Measurements from ENCODE around the gene CORIN. TPM values are rescaled to one million over a fixed set of nuclear protein-coding genes. Genes with fewer than 3 reads are reported as not detected.

CORIN gene
- total RNA-seq (0.64 TPM), polyA plus RNA-seq (not detected)

DNA sequence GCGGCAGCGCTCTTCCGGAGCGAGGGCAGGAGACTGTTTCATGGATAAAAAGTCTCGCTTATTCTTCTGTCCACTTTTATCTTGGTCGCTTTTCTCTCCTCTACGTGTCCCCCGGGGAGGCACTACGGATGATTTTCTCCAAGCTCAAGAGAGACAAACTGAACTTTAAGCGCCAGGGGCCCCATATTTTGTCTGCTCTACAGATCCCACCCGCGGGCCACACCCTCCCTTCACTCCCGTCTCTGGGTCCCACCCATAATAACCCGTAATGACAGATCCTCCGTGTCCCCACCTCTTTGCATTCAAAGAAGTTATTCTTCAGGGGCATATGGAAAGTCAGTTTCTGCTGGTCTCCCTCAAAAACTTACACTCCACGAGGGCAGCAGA, at the start of gene CORIN:
Gene CORIN, minus strand, starts transcription at position 160 of the 387 bp plus-strand sequence. Its CDS starts 118 bp downstream, at position 42.
- H3K9me3 Mint-ChIP-seq, result no peaks in the 10 kb centered on the region
- peak within 1 kb of the TSS in 1 of 3 donors; percentile 20 for H3K27ac Mint-ChIP-seq
- ATAC-seq (ENCODE audit: low read depth in 2 of 2) (no peak), DNase-seq (no peak)
- H3K4me1 ChIP-seq (ENCODE audit: control insufficient read depth, insufficient read depth, low read length, poor library complexity, severe bottlenecking), result peaks cover 36% of the 10 kb centered on the region
- peak within 1 kb of the TSS; percentile 84 to 92 (median 87) for H3K4me3 Mint-ChIP-seq
- peaks cover 15 to 36% (median 24%) of the 10 kb centered on the region in 4 donors for H3K4me1 Mint-ChIP-seq
- H3K27ac ChIP-seq (ENCODE audit: insufficient read depth, low read length, poor library complexity, severe bottlenecking), result peak within 1 kb of the TSS; percentile 49
- H3K9me3 ChIP-seq (ENCODE audit: control insufficient read depth in 2 of 2, low read length in 2 of 2), result no peaks in the 10 kb centered on the region
- H3K27me3 ChIP-seq (ENCODE audit: control insufficient read depth, insufficient read depth, low read length), result peaks cover 4% of the 10 kb centered on the region
- H3K36me3 Mint-ChIP-seq, result no peaks in the 10 kb centered on the region
- H3K4me3 ChIP-seq (ENCODE audit: low read depth, low read length), result peak within 1 kb of the TSS; percentile 74
- H3K27me3 Mint-ChIP-seq, result peaks cover 38% of the 10 kb centered on the region
- H3K36me3 ChIP-seq (ENCODE audit: control insufficient read depth, insufficient read depth, low read length), result no peaks in the 10 kb centered on the region

DNA sequence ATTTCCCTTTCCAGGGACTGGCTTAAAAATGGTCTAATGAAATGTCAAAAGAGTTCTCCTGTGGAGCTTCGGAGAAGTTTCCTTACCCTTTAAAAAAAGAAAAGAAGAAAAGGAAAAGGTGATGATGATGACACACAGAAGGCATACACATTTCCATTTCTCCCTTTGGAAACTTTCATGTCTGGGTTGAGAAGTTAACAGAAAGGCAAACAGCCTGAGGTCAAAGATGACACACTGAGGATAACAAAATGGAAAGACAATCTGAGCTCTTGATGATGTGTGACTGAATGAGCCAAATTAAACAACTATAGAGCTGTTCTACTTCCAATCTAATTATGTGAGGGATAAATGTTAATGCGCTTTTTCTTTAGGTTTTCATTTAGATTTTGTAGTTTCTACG, 44.4 kb upstream of the CORIN start:
- no peak for ATAC-seq (ENCODE audit: low read depth in 2 of 2)
- peaks cover 37% of the 10 kb centered on the region for H3K36me3 Mint-ChIP-seq
- Histone ChIP-seq H3K9me3 (ENCODE audit: control insufficient read depth in 2 of 2, low read length in 2 of 2) (no peaks in the 10 kb centered on the region), H3K4me1 (ENCODE audit: control insufficient read depth, insufficient read depth, low read length, poor library complexity, severe bottlenecking) (no peaks in the 10 kb centered on the region), H3K4me3 (ENCODE audit: low read depth, low read length) (no peak overlapping the region), H3K27ac (ENCODE audit: insufficient read depth, low read length, poor library complexity, severe bottlenecking) (no peak overlapping the region), H3K36me3 (ENCODE audit: control insufficient read depth, insufficient read depth, low read length) (peaks cover 54% of the 10 kb centered on the region), H3K27me3 (ENCODE audit: control insufficient read depth, insufficient read depth, low read length) (no peaks in the 10 kb centered on the region)
- peak overlapping the region in 1 of 3 donors; percentile 3 for H3K27ac Mint-ChIP-seq
- H3K4me3 Mint-ChIP-seq, result no peak overlapping the region
- no peaks in the 10 kb centered on the region for H3K9me3 Mint-ChIP-seq
- no peak for DNase-seq
- H3K4me1 Mint-ChIP-seq, result peaks cover 0 to 7% (median 4%) of the 10 kb centered on the region in 4 donors
- H3K27me3 Mint-ChIP-seq, result no peaks in the 10 kb centered on the region

DNA sequence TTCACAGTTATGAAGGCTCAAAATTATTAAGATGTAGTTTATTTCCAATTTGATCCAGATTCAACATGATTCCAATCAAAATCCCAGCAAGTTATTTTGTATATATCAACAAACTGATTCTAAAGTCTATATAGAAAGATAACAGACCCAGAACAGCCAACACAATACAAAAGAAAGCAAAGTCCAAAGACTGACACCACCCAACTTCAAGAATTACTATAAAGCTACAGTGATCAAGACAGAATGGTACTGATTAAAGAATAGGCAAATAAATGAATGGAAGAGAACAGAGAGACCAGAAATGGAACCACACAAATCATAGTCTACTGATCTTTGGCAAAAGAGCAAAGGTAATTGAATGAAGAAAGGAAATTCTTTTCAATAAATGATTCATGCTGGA, 41.6 kb upstream of the CORIN start:
- no peak overlapping the region for H3K27ac Mint-ChIP-seq
- H3K27me3 Mint-ChIP-seq, result no peaks in the 10 kb centered on the region
- Histone ChIP-seq H3K27me3 (ENCODE audit: control insufficient read depth, insufficient read depth, low read length) (no peaks in the 10 kb centered on the region), H3K4me1 (ENCODE audit: control insufficient read depth, insufficient read depth, low read length, poor library complexity, severe bottlenecking) (no peaks in the 10 kb centered on the region), H3K4me3 (ENCODE audit: low read depth, low read length) (no peak overlapping the region), H3K9me3 (ENCODE audit: control insufficient read depth in 2 of 2, low read length in 2 of 2) (no peaks in the 10 kb centered on the region), H3K36me3 (ENCODE audit: control insufficient read depth, insufficient read depth, low read length) (peaks cover 63% of the 10 kb centered on the region), H3K27ac (ENCODE audit: insufficient read depth, low read length, poor library complexity, severe bottlenecking) (no peak overlapping the region)
- peaks cover 46% of the 10 kb centered on the region for H3K36me3 Mint-ChIP-seq
- DNase-seq, result no peak
- no peak overlapping the region for H3K4me3 Mint-ChIP-seq
- peaks cover 0 to 7% (median 3%) of the 10 kb centered on the region in 4 donors for H3K4me1 Mint-ChIP-seq
- H3K9me3 Mint-ChIP-seq, result no peaks in the 10 kb centered on the region
- no peak for ATAC-seq (ENCODE audit: low read depth in 2 of 2)

DNA sequence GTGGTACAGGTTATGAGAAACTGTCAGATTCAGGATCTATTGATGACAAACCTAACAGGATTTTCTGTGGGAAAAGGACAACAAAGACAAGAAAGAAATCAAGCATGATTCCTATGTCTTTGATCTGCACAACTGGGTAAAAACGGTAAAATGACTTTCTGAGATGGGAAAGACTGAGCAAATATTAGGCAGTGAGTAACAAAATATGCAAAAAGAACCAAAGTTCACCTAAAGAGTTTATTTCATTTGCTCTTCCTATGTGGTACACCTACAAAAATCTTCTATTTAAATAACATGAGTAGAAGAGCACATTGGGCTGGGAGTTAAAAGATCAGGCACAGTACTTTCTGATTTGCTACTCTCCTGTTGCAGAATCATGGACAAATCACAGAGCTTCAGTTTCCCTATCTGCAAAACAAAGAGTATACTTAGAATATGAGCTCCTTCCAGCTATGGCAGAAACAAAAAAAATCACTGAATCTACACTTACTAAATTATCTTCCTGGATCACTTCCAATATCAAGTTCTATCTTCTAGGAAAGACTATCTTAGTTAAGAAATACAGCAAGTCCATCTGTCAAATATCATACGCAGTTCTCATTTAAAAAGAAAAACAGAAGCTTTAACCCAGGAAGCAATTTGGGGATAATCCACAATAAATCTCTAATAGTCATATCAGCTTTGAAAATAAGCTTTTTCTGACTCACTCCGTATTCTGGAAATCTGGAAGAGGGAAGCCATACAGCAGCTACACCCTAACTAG, 39.1 kb upstream of the CORIN start:
- H3K27me3 Mint-ChIP-seq, result no peaks in the 10 kb centered on the region
- no peak for DNase-seq
- Histone ChIP-seq H3K4me1 (ENCODE audit: control insufficient read depth, insufficient read depth, low read length, poor library complexity, severe bottlenecking) (no peaks in the 10 kb centered on the region), H3K4me3 (ENCODE audit: low read depth, low read length) (no peak overlapping the region), H3K9me3 (ENCODE audit: control insufficient read depth in 2 of 2, low read length in 2 of 2) (no peaks in the 10 kb centered on the region), H3K36me3 (ENCODE audit: control insufficient read depth, insufficient read depth, low read length) (peaks cover 59% of the 10 kb centered on the region), H3K27me3 (ENCODE audit: control insufficient read depth, insufficient read depth, low read length) (no peaks in the 10 kb centered on the region), H3K27ac (ENCODE audit: insufficient read depth, low read length, poor library complexity, severe bottlenecking) (no peak overlapping the region)
- H3K9me3 Mint-ChIP-seq, result no peaks in the 10 kb centered on the region
- H3K4me1 Mint-ChIP-seq, result peaks cover 5 to 11% (median 7%) of the 10 kb centered on the region in 4 donors
- ATAC-seq (ENCODE audit: low read depth in 2 of 2), result no peak
- no peak overlapping the region for H3K4me3 Mint-ChIP-seq
- no peak overlapping the region for H3K27ac Mint-ChIP-seq
- peaks cover 55% of the 10 kb centered on the region for H3K36me3 Mint-ChIP-seq

DNA sequence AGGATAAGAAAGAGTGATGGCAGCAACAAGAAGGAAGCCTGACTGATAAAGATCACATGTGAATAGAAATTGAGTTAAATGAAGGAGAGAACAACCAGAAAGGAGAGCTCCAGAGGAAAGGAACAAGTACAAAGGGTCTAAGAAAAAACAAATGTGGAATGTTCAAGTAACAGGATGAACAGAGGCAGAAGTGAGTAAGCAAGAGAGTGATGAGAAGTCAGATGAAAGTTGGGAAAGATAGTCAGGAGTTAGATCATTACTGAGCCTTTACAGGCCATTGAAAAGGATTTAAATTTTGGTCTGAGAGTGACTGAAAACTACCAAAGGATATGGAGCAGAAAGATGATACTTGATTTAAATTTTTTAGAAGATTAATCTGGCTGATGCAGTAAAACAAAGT, 38.4 kb upstream of the CORIN start:
- H3K36me3 Mint-ChIP-seq, result peaks cover 55% of the 10 kb centered on the region

GRCh38 chr4:47873877-47874541, 36.1 kb upstream of the CORIN start:
- H3K27ac ChIP-seq (ENCODE audit: insufficient read depth, low read length, poor library complexity, severe bottlenecking), result no peak overlapping the region
- DNase-seq (peak in 1 of 3 donors; percentile 11), ATAC-seq (ENCODE audit: low read depth in 2 of 2) (no peak)
- no peaks in the 10 kb centered on the region for H3K4me1 ChIP-seq (ENCODE audit: control insufficient read depth, insufficient read depth, low read length, poor library complexity, severe bottlenecking)
- H3K4me3 ChIP-seq (ENCODE audit: low read depth, low read length), result no peak overlapping the region
- no peak overlapping the region for H3K4me3 Mint-ChIP-seq
- no peaks in the 10 kb centered on the region for H3K9me3 ChIP-seq (ENCODE audit: control insufficient read depth in 2 of 2, low read length in 2 of 2)
- peaks cover 53% of the 10 kb centered on the region for H3K36me3 ChIP-seq (ENCODE audit: control insufficient read depth, insufficient read depth, low read length)
- peaks cover 61% of the 10 kb centered on the region for H3K36me3 Mint-ChIP-seq
- H3K27me3 ChIP-seq (ENCODE audit: control insufficient read depth, insufficient read depth, low read length), result no peaks in the 10 kb centered on the region
- no peaks in the 10 kb centered on the region for H3K9me3 Mint-ChIP-seq
- peaks cover 3 to 9% (median 7%) of the 10 kb centered on the region in 4 donors for H3K4me1 Mint-ChIP-seq
- peak overlapping the region in 1 of 3 donors; percentile 57 for H3K27ac Mint-ChIP-seq
- no peaks in the 10 kb centered on the region for H3K27me3 Mint-ChIP-seq

More for the DNA sequence above, 38.4 kb upstream of the CORIN start:
- Histone ChIP-seq H3K27me3 (ENCODE audit: control insufficient read depth, insufficient read depth, low read length) (no peaks in the 10 kb centered on the region), H3K4me3 (ENCODE audit: low read depth, low read length) (no peak overlapping the region), H3K9me3 (ENCODE audit: control insufficient read depth in 2 of 2, low read length in 2 of 2) (no peaks in the 10 kb centered on the region), H3K4me1 (ENCODE audit: control insufficient read depth, insufficient read depth, low read length, poor library complexity, severe bottlenecking) (no peaks in the 10 kb centered on the region), H3K27ac (ENCODE audit: insufficient read depth, low read length, poor library complexity, severe bottlenecking) (no peak overlapping the region), H3K36me3 (ENCODE audit: control insufficient read depth, insufficient read depth, low read length) (peaks cover 53% of the 10 kb centered on the region)
- H3K4me3 Mint-ChIP-seq, result no peak overlapping the region
- H3K4me1 Mint-ChIP-seq, result peaks cover 5 to 11% (median 7%) of the 10 kb centered on the region in 4 donors
- H3K9me3 Mint-ChIP-seq, result no peaks in the 10 kb centered on the region
- no peaks in the 10 kb centered on the region for H3K27me3 Mint-ChIP-seq
- ATAC-seq (ENCODE audit: low read depth in 2 of 2) (no peak), DNase-seq (no peak)
- H3K27ac Mint-ChIP-seq, result no peak overlapping the region

GRCh38 chr4:47863486-47863885, 25.6 kb upstream of the CORIN start:
- H3K27me3 ChIP-seq (ENCODE audit: control insufficient read depth, insufficient read depth, low read length), result no peaks in the 10 kb centered on the region
- no peaks in the 10 kb centered on the region for H3K9me3 ChIP-seq (ENCODE audit: control insufficient read depth in 2 of 2, low read length in 2 of 2)
- H3K4me3 Mint-ChIP-seq, result no peak overlapping the region
- no peak overlapping the region for H3K4me3 ChIP-seq (ENCODE audit: low read depth, low read length)
- ATAC-seq (ENCODE audit: low read depth in 2 of 2) (no peak), DNase-seq (no peak)
- no peaks in the 10 kb centered on the region for H3K27me3 Mint-ChIP-seq
- H3K36me3 ChIP-seq (ENCODE audit: control insufficient read depth, insufficient read depth, low read length), result no peaks in the 10 kb centered on the region
- no peaks in the 10 kb centered on the region for H3K4me1 ChIP-seq (ENCODE audit: control insufficient read depth, insufficient read depth, low read length, poor library complexity, severe bottlenecking)
- no peak overlapping the region for H3K27ac Mint-ChIP-seq
- no peaks in the 10 kb centered on the region for H3K9me3 Mint-ChIP-seq
- no peak overlapping the region for H3K27ac ChIP-seq (ENCODE audit: insufficient read depth, low read length, poor library complexity, severe bottlenecking)
- peaks cover 0 to 6% (median 0%) of the 10 kb centered on the region in 4 donors for H3K4me1 Mint-ChIP-seq
- H3K36me3 Mint-ChIP-seq, result peaks cover 34% of the 10 kb centered on the region
